ENCODE data around the gene PROM1. TPM values are rescaled to one million over a fixed set of nuclear protein-coding genes. Genes with fewer than 3 reads are reported as not detected.
A peak's percentile ranks its signal among the peaks of the same experiment; 100 is the strongest.

Gene PROM1
- total and polyA plus RNA-seq, 11 donors: 1.5 to 30.5 (median 6.0) TPM

DNA sequence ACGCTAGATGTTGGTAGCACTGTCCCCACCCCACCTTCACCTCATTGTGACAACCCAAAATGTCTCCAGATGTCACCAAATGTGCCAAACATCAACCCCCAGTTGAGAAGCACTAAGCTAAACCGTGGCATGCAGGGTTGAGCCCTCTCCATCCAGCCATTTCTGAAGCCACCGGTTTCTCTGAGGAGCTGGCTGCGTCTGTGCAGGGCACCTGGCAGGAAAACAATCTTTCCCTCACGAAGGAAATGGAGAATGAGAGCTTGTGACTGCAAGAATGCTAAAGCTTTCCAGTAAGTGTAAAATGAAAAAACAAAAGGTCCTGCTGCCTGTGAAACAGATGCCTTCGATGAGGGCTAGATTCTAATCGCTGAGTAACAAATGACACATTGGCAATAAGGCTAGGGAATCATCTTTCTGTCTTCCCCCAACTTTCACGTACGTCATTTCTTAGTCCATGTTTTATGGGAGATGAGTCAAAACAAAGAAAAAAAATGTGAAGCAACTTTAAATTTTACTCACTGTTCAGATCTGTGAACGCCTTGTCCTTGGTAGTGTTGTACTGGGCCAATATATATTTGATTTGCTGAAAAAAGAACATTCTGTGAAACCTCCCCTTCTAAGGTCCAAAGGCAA is 59.9 kb downstream of the PROM1 start:
- ATAC-seq: no peak

DNA sequence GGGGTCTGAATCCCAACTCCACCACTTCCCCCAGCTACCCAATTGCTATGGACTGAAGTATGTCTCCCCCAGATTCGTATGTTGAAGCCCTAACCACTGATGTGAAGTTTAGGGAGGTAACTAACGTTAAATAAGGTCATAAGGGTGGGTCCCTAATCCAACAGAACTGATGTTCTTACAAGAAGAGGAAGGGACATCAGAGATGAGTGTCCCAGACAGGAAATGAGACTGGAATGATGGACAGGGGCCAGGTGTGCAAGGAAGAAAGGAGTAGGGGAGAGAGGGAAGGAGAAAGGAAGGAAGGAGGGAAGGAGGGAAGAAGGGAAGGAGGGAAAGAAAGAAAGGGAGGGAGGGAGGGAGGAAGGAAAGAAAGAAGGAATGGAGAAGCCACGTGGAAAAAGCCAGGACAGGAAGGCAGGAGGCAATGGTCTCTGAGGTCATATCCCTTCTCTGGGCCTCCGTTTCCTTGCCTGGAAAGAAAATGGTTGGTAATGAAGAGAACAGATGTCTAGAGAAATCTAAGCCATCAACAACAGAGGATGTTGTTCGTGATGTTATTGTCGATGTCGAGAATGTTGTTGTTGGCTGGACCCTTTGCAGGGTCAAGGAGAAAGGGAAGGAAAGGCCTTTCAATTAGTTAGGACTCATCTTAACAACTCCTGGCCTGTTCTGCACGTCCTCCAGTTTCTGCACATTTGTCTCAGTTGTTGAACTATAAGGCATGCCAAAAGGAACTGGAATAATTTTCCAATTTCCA is 61.8 kb downstream of the PROM1 start:
- peak in 3 of 4 donors; percentile 47 to 82 (median 66) for ATAC-seq

More for the DNA sequence above, 59.9 kb downstream of the PROM1 start:
- no peaks in the 10 kb centered on the region for H3K27me3 ChIP-seq
- H3K9me3 ChIP-seq: no peaks in the 10 kb centered on the region
- H3K36me3 ChIP-seq: no peaks in the 10 kb centered on the region
- no peak for DNase-seq
- TF ChIP-seq, protein P1, sequence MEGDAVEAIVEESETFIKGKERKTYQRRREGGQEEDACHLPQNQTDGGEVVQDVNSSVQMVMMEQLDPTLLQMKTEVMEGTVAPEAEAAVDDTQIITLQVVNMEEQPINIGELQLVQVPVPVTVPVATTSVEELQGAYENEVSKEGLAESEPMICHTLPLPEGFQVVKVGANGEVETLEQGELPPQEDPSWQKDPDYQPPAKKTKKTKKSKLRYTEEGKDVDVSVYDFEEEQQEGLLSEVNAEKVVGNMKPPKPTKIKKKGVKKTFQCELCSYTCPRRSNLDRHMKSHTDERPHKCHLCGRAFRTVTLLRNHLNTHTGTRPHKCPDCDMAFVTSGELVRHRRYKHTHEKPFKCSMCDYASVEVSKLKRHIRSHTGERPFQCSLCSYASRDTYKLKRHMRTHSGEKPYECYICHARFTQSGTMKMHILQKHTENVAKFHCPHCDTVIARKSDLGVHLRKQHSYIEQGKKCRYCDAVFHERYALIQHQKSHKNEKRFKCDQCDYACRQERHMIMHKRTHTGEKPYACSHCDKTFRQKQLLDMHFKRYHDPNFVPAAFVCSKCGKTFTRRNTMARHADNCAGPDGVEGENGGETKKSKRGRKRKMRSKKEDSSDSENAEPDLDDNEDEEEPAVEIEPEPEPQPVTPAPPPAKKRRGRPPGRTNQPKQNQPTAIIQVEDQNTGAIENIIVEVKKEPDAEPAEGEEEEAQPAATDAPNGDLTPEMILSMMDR (IDR thresholded peaks at IDR 0.05): no peak
- TF ChIP-seq POLR2A (IDR thresholded peaks at IDR 0.05): no peak
- 66 to 72% (median 69%) methylated on average over 10 of the region's 10 CpGs for WGBS, 4 donors
- peaks cover 0 to 34% (median 8%) of the 10 kb centered on the region in 12 donors for H3K4me1 ChIP-seq
- intact Hi-C loops (cut with DNase I): loop anchor here in 2 of 10 donors (2.0 to 10.0 kb wide), 4 partner anchors 141 to 1441 kb away; no protein-coding TSS in a partner anchor
- peak overlapping the region in 4 of 12 donors; percentile 7 to 33 (median 23) for H3K27ac ChIP-seq
- H3K4me3 ChIP-seq: peak overlapping the region in 2 of 12 donors; percentile 30 to 37

DNA sequence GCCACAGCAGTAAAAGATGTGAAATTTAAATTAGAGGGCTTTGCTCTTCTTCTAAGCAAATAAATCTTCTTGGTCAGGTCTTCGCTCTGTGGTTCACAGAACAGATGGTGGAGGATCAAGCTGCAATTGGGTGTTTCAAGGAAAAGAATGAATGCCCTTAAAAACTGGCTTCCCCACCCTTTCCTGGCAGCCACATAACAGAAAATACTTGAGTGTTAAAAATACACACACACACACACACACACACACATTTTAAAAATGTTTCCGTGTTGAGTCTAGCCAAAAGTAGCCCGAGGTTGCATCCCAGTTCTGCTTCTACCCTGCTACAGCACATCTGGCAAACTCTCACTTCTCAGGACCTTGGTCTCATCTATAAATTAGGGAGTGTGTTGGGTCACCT is 64.2 kb downstream of the PROM1 start:
- 33 to 37% (median 35%) methylated on average over 3 of the region's 3 CpGs for WGBS, 4 donors
- Histone ChIP-seq H3K4me3 (no peak overlapping the region), H3K27ac (no peak overlapping the region), H3K9me3 (no peaks in the 10 kb centered on the region), H3K36me3 (peaks cover 0 to 18% (median 0%) of the 10 kb centered on the region in 9 donors), H3K4me1 (peaks cover 0 to 32% (median 5%) of the 10 kb centered on the region in 12 donors), H3K27me3 (no peaks in the 10 kb centered on the region)
- ATAC-seq (peak in 2 of 4 donors; percentile 20 to 21), DNase-seq (no peak)
- TF ChIP-seq POLR2A (IDR thresholded peaks at IDR 0.05): no peak
- TF ChIP-seq, protein P1 (IDR thresholded peaks at IDR 0.05): no peak
- intact Hi-C loops (cut with DNase I): loop anchor here in 2 of 10 donors (10.0 kb wide), 3 partner anchors 145 to 1445 kb away; no protein-coding TSS in a partner anchor

More for the DNA sequence above, 61.8 kb downstream of the PROM1 start:
- intact Hi-C loops (cut with DNase I): loop anchor here in 2 of 10 donors (10.0 kb wide), 3 partner anchors 143 to 1443 kb away; no protein-coding TSS in a partner anchor
- H3K4me3 ChIP-seq: no peak overlapping the region
- H3K4me1 ChIP-seq: peaks cover 0 to 32% (median 7%) of the 10 kb centered on the region in 12 donors
- peak in 3 of 5 donors; percentile 24 to 34 (median 24) for DNase-seq
- no peaks in the 10 kb centered on the region for H3K9me3 ChIP-seq
- 50 to 57% (median 51%) methylated on average over 8 of the region's 8 CpGs for WGBS, 4 donors
- TF ChIP-seq, protein P1 (IDR thresholded peaks at IDR 0.05): no peak
- TF ChIP-seq POLR2A (IDR thresholded peaks at IDR 0.05): no peak
- H3K36me3 ChIP-seq: peaks cover 0 to 3% (median 0%) of the 10 kb centered on the region in 9 donors
- peak overlapping the region in 9 of 12 donors; percentile 35 to 70 (median 50) for H3K27ac ChIP-seq
- H3K27me3 ChIP-seq: no peaks in the 10 kb centered on the region

DNA sequence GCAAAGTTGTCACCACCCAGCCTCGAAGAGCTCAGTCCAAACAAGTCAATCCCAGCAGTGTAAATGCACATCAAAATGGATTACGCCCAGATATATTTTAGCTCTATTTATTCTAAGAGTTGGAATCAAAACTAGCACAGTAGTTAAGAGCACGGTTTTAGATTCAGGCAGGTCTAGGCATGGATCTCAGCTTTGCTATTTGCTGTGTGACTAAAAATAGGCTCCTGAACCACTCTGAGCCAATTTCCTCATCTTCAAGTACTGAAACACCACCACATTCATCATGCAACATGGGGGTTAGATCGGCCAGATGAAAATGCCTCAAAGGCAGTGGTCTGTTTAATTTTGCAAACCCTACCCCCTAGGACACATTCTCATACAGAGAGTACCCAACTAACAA is 65.0 kb downstream of the PROM1 start:
- WGBS, 4 donors: 89 to 99% (median 92%) methylated on average over 4 of the region's 4 CpGs

More for the DNA sequence above, 65.0 kb downstream of the PROM1 start:
- H3K9me3 ChIP-seq: no peaks in the 10 kb centered on the region
- H3K27ac ChIP-seq: no peak overlapping the region
- TF ChIP-seq, protein P1 (IDR thresholded peaks at IDR 0.05): no peak
- no peak for TF ChIP-seq POLR2A (IDR thresholded peaks at IDR 0.05)
- H3K36me3 ChIP-seq: peaks cover 0 to 22% (median 0%) of the 10 kb centered on the region in 9 donors
- DNase-seq: no peak
- intact Hi-C loops (cut with DNase I): no loop called here
- no peak for ATAC-seq
- H3K4me1 ChIP-seq: peaks cover 0 to 32% (median 5%) of the 10 kb centered on the region in 12 donors
- no peaks in the 10 kb centered on the region for H3K27me3 ChIP-seq
- H3K4me3 ChIP-seq: no peak overlapping the region

Data from heart left ventricle (tissue), 16 donors.